ENCODE data around the gene ZNF75A.
A peak's percentile ranks its signal among the peaks of the same experiment; 100 is the strongest.
"Not testable (repeated sequence)": the region's sequence is repeated elsewhere in the genome, so short reads cannot be mapped to it uniquely, and the experiment has no call there.

Gene ZNF75A

DNA sequence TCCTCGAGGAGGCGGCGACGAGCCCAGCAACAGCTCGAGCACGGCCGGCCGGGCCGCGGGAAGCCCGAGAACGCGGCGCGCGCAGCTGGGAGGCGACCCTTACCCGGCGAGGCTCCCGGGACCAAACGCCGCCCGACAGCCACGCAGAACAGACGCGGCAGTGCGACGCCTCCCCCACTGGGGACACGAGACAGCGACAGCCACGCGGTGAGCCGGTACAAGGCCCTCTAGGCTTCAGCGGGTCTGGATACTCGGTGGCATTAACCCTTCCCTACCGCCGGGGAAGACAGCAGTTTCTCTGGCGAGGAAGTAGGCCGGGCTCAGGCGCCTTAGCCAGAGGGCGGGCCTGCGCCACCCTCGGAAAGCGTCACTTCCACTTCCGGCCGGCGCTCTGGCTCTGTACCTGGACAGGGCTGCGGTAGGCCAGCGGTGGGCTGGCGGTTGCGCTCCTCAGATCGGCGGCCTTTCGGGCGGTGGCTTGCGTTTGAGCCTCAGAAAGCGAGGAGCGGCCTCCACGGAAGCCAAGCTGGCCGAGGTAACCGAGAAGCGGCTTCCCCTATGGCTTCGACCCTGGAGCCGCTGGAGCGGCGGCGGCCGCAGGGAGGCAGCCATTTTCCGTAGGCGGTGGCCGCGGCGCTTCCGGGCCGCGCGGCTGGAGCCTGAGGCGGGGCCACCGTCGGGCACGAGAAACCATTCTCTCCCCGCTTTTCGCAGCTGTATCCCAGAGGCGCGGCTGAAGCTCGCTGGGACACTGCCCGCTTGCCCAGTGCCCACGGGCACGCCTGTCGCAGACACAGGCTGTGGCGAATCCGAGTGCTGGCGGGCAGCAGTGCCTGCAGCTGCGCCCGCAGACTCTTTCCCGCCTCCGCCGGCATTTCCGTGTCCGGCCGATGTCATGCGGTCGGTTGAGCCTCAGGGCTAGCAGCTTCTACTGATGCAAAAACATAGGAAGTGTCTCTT, at the start of gene ZNF75A, which contains the start of gene TIGD7:
ZNF75A (plus strand) TSS at position 389 of the 960 bp plus-strand sequence. CDS start 2,932 bp downstream, outside the sequence.
TIGD7 (minus strand) TSS at position 322 of the 960 bp plus-strand sequence. CDS start 4,816 bp downstream, outside the sequence.
- peak; percentile 60 for DNase-seq (ENCODE audit: low spot score)

DNA sequence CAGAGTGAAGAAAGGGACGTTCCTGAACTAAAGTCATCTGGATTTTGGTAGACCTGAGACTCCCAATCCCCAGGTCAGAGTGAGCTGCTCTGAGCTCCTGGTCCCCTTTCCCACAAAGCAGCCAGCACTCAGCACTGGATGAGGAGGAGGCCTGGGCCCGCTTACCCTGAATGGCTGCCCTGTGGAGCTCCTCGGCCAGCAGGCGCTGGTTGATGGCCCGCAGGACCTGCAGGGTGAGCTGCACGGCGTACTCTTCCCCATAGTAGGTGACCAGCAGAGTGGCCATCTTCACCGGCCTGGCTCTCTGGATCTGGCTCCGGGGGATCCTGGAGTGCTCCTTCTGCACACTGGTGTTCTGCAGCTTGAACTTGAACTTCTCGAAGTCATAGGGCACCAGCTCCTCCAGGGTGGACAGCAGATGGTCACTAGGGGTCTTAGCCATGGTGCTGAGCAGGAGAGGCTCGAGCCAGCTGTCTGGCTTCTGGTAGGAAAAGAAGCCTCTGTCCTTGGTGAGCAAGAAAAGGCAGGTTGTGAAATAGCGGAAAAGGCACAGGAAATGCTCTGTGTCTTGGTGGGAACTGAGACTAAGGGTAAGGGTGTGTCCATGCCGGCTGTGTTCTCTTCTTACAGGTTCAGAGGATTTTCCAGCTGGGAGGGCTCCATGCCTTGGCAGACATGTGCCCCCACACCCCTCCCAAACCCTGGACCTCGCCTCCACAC, 49.0 kb upstream of the ZNF75A start, which contains the start of gene MEFV:
MEFV (minus strand) TSS at position 488 of the 720 bp plus-strand sequence; CDS start at position 442, 46 bp downstream.
- DNase-seq (ENCODE audit: low spot score) = peak; percentile 44

DNA sequence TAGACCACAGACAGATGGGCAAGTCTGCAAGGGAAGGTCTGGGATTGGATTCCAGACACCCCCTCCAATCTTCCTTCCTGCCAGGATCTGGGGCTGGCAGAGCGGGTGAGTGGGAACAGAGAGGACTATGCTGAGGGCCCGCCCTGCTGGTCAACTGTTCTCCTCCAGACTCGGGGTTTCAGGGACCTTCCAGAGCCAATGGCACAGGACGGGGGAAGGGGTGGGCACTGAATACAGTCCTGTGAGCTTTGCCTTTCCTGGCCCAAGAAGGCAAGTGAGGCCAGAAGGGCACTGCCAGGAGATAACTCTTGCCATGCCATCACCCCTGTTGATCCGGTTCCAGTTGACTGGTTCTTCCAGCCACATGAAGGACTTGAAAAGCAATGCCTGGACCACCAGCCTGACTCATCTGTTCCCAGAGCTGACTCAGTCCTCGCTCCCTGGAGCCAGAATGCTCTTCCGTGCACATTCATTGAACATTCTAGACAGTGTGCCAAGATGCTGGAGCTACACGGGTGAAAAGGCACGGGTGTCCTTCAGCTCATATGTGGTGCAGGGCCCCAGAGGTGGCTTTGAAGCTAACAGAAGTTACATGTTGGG, 48.3 kb upstream of the ZNF75A start:
- DNase-seq (ENCODE audit: low spot score) = peak; percentile 79

DNA sequence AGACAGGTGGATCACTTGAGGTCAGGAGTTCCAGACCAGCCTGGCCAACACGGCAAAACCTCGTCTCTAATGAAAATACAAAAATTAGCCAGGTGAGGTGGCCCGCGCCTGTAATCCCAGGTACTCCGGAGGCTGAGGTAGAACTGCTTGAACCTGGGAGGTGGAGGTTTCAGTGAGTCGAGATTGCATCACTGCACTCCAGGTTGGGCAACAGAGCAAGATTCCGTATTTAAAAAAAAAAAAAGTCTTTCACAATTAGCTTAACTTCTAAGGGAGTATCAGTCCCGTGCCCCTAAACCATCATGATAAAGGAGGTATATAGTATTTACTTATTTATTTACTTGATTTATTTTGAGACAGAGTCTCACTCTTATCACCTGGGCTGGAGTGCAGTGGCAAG, 45.5 kb upstream of the ZNF75A start:
- no peak for DNase-seq (ENCODE audit: low spot score)

DNA sequence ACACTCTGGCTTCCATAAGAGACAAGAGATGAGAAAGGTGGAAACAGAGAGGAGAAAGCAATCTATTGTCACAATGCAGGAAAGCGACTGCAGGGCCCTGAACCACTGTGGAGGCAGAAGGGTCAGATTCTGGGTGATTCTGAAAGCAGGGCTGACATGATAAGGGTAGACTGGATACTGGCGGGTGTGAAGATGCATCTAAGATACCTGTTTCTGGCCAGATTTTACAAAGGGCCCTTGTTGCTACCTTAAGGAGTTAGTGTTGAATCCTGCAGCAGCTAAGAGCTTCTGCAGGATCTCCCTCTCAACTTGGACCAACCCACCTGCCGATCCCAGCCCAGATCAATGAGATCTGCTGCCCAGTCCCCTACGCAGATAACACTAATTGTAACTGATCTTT, 42.8 kb upstream of the ZNF75A start:
- DNase-seq (ENCODE audit: low spot score) = no peak

DNA sequence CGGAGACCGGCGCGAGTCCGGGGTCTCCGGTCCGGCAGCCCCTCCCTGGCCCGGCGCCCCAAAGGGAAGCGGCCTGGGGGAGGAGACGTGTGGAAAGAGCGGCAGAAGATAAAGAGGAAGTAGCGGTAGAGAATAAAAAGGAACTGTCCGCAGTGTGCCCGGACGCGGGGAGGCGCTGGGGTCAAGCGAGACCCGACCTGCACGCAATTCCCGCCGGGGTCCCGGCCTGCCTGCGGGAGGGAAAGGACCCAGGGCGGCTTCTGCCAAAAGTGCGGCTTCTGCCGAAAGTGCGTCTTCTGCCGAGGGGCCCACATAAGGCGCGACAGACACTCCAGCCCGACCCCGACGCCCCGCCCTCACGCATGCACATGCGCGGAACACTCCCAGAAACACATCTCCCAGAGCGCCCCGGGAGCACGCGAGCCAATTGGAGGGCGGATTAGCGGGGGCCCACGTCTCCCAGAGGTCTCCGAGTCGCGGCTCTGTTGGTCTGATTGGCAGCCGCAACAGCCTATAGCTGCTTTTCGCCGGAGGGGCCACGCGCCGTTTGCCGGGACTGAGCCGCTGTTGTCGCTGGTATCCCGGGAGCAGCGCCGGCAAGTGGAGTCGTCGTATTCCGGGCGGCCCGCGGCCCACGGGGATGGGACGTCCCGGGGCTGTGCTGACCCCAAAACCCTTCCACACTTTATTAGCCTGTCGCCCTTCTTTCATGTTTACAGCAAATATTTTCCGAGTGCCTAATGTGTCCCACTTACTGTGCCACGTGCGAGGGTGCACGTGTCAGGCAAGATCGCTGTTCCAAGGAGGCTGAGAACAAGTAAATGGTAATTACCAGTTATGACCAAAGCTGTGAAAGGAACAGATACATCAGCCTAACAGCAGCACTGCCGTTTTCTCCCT, 40.9 kb upstream of the ZNF75A start:
- DNase-seq (ENCODE audit: low spot score) = peak; percentile 98

DNA sequence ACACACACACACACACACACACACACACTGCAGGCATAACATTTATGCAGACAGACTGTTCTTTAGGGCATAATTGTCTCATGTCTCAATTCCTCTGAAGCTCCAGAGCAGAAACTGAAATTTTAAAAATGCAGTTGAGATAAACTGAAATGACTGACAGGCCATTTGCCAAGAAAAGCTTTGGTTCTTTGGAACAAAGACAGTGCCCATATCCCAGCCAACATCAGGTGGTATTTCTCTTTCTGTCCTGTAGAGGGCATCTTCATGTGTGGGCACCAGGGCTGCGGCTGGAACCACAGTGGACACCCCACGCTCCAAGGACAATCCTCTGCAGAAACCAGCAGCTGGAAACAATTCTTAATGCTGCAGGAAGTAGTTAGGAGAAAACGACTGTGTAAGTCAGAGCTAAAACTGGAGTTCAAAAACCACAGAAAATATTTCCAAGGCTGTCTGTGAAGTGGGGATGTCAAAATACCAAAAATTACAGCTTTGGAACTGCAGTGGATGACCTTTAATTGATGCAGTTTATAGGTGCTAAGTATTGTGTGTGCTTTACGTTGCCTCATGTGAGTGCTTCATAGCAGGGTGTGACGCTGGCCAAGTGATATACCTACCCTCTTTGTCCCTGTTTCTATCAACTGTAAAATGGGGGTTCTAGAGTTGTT, 38.3 kb upstream of the ZNF75A start:
- peak; percentile 62 for DNase-seq (ENCODE audit: low spot score)

DNA sequence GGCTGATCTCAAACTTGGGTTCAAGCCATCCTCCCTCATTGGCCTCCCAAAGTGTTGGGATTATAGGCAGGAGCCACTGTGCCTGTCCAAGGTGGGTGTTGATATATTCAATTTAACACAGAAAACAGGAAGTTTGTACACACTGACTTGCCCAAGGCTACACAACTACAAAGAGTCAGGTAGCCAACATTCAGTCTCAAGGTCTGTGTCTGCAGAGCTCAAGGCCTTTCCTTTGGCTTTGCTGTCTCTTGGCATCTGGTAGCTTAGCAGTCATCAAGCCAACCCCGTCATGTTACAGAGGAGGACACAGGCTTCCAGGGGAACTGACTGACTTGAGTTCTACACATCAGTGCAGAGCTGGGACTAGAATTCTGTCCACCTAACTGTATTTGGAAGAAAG, 37.0 kb upstream of the ZNF75A start:
- DNase-seq (ENCODE audit: low spot score) = no peak

DNA sequence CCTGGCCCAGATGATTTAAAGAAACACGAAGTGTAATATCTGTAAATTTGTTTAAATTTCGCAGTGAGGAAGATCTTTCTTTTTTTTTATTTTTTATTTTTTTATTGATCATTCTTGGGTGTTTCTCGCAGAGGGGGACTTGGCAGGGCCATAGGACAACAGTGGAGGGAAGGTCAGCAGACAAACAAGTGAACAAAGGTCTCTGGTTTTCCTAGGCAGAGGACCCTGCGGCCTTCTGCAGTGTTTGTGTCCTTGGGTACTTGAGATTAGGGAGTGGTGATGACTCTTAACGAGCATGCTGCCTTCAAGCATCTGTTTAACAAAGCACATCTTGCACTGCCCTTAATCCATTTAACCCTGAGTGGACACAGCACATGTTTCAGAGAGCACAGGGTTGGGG, 34.6 kb upstream of the ZNF75A start:
- not testable (repeated sequence) for DNase-seq (ENCODE audit: low spot score)

DNA sequence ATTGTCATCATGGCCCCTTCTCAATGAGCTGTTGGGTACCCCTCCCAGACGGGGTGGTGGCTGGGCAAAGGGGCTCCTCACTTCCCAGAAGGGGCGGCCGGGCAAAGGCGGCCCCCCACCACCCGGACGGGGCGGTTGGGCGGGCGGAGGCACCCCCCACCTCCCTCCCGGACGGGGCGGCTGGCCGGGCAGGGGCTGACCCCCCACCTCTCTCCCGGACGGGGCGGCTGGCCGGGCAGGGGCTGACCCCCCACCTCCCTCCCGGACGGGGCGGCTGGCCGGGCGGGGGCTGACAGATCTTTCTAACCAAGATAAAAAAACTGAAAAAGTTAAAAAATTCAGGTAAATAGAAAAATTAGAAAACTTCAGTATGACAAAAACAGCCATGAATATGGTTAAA, 34.0 kb upstream of the ZNF75A start:
- not testable (repeated sequence) for DNase-seq (ENCODE audit: low spot score)

DNA sequence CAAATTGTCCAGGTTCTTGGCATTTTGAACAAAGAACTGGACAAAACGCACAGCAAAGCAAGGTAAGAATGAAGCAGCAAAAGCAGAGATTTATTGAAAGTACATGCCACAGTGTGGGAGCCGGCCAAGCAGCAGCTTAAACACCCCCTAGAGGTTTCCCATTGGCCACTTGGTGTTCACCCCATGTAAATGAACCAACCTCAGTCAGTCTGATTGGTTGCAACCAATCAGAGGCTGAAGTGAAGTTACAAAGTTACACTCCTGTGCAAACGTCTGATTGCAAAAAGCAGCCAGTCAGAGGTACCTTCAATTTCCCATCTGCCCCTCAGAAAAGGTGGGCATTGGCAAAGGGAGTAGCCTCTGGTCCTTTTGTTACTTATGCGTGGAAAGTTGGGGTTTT, 30.8 kb upstream of the ZNF75A start:
- peak; percentile 41 for DNase-seq (ENCODE audit: low spot score)

DNA sequence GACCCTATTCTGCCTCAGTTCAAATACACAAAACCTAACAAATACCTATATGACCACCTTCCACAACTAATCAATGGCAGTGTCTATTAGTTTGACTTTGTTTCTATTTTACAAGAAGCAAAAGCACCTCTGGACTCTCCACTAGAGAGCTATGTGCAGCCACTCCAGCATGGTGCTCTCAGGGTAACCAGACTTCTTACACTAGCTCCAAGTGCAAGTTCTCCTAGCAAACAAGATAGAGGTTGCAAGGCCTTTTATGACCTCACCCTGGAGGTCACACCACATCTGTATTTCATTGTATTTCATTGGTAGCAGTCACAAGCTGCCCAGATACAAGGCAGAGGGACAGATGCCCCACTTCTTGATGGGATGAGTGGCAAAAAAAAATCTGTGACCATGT, 30.4 kb upstream of the ZNF75A start:
- DNase-seq (ENCODE audit: low spot score) = no peak

DNA sequence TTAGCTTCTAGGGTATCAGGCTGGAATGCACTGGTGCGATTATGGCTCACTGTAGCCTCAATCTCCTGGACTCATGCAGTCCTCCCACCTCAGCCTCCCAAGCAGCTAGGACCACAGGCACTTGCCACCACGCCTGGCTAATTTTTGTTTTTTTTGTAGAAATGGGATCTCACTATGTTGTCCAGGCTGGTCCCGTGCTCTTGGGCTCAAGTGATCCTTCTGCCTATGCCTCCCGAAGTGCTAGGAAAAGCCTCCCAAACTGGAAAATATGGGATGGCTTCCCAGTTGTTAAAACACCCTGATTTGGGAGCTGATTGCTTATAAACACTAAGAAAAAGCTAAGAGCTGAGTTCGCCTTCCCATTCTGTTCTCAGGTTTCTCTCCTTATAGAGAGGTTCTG, 28.6 kb upstream of the ZNF75A start:
- DNase-seq (ENCODE audit: low spot score) = no peak

DNA sequence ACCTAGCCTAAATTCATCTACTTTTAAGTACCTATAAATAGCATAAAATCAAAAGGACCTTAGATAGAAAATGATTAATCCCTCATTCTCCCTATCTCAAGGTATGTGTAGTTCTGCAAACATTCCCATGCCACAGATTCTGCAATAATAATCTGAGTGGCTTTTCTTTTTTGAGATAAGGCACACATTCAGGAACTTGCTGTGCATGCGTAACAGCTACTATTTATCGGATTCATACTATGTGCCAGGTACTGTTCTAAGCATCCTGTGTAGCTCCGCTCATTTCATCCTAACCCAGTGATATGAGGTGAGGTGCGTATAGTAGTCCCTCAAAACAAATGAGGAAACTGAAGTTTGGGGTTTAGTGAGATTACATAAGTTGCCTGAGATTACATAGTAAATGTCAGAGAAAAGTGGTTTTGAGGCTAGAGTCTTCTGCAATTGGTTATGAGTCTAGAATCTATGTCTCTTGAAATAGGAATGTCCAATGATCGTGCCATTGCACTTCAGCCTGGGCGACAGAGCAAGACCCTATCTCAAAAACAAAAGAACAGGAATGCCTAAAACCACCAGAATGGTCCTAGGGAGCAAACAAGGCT, 24.0 kb upstream of the ZNF75A start:
- DNase-seq (ENCODE audit: low spot score) = no peak

DNA sequence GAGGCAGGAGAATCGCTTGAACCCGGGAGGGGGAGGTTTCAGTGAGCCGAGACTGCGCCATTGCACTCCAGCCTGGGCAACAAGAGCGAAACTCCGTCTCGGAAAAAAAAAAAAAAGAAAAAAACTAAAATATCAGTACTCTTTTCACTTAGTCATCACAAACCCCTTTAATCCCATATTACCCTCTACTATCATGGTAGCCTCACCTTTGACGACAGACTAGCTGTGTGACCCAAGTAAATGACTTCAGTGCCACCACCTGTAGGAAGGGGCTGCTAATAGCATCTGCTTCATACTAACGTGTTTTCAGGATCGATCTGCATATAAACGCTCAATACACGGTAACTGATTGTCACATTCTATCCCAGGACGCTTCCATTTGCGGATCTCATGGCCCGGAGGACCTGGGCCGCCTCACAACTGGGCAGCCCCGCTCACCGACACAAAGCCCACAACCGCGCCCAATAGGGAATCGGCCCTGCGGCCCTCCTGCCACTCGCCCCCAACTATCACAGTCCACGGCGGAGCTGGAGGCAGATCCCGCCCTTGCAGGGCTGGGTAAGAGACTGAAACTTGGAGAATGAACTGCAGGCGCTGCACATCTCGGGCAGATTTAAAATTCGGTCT, 23.1 kb upstream of the ZNF75A start:
- DNase-seq (ENCODE audit: low spot score) = peak; percentile 79

DNA sequence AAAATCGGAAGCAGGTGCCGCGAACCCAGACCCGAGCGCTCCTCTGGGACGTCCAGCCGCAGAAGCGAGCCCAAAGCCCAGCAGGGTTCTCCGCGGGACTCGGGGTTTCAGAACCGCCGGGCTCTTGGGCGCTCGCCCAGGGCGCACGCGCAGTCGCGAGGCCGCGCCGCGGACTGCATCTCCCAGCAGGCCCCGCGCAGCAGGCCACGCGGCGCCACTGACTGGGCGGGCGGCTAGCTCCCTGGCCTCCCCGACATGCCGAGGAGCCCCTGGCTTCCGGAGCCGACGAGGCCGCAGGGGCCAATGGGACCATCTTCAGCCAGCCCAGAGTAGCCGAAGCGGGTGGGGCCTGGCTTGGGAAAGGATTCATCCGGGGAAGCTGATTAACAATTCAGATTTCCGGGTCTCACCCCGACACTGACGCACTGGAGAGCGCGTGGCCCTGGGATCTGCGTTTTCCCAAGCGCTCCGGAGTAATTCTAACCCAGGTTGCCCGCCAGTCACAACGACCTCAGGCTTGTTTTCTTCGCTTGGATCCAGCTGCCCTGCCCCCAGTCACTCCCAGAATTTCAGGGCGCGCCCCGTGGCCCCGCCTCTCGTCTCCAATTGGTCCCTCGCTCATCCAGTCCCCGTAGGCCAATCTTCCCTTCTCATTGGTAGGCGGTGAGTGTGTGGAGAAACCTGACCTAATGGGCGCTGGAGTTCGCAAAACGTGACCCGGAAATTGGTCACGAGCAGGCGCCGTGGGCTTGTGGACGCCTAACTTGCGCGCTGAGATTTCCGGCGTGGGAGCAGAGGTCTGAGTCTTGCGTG, 22.4 kb upstream of the ZNF75A start, which contains the start of gene ZNF263:
ZNF263 (plus strand) TSS at position 762 of the 813 bp plus-strand sequence. CDS start 328 bp downstream, outside the sequence.
- DNase-seq (ENCODE audit: low spot score) = peak; percentile 98

DNA sequence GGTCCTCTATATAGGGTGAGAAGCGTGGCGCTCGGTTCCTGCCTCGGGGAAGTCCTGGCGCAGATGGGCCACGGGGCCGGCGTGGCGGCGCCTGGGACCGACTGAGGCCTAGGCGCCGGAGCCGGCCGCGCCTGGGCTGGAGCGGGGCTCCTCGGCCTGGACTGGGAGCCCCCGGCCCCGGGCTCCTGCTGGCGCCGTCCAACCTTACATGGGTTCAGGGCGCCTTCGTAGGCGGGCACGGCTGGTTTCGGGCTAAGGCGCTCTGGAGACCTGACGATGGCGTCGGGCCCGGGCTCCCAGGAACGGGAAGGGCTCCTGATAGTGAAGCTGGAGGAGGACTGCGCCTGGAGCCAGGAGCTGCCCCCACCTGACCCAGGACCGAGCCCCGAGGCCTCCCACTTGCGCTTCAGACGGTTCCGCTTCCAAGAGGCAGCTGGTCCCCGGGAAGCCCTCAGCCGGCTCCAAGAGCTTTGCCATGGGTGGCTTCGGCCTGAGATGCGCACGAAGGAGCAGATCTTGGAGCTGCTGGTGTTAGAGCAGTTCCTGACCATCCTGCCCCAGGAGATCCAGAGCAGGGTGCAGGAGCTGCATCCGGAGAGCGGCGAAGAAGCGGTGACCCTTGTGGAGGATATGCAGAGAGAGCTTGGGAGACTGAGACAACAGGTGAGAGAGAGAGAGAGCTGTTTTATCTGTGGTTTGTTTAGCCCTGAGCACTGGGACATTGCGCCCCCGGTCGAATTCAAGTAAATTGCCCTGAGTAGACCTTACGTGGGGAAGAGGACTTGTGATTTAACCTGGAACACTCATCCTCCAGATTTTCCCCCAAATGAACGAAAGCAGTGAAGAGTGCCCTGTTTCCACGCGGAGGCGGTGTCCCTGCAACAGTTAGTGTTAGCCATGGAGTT, 21.5 kb upstream of the ZNF75A start:
- DNase-seq (ENCODE audit: low spot score) = no peak

DNA sequence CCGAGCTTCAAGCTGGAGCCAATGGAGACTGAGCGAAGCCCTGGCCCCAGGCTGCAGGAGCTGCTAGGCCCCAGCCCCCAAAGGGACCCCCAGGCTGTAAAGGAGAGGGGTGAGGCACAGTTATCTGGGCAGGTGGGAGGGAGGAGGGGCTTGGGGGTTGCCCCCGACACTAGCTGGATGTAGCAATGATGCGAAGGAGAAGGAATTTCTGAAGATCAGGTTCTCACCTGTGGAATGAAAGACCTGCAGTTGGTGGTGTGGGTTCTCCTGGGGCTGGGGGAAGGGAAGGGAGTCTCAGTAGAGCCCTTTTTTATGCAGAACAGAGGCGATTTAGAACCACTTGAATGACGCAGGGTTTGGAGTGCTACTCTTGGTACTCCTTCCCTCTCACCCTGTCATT, 20.2 kb upstream of the ZNF75A start:
- no peak for DNase-seq (ENCODE audit: low spot score)

All from SW480 (cell line).